Panc1 (cell line): ENCODE measurements around the gene CNPY4. TPM values are rescaled to one million over a fixed set of nuclear protein-coding genes. Genes with fewer than 3 reads are reported as not detected.

Experiments
- ATAC-seq: fragments of 200-7000 bp; cut with Tn5 transposase; 2 replicates; pipeline ENCODE4 v1.9.1; 2020; ENCODE audit warnings: mild to moderate bottlenecking, moderate library complexity
- BruUV-seq: library from RNA; stranded (reverse); fragments of 400-500 nt; replicated peaks from 2 replicates; lab custom pipeline; 2021; lab: Mats Ljungman, UMichigan
- CTCF ChIA-PET: fragments of 300-600 bp; sonication (Branson Sonifier 250); formaldehyde crosslinking; loops from one replicate; lab custom pipeline; 2022; ENCODE audit warnings: antibody characterized with exemption; lab: Charles Lee
- POLR2A ChIA-PET: fragments of 300-600 bp; sonication (Branson Sonifier 250); formaldehyde crosslinking; loops from one replicate; lab custom pipeline; 2022; ENCODE audit warnings: antibody characterized with exemption; lab: Charles Lee
- DNase-seq: peaks from one replicate; pipeline ENCODE4 v3.0.0-alpha.2; 2010; ENCODE audit warnings: low read depth, low spot score
- H3K27ac ChIP-seq: 2 replicates; pipeline ENCODE4 v1.5.1; 2011; ENCODE audit warnings: mild to moderate bottlenecking, low read length, inconsistent platforms
- H3K27me3 ChIP-seq: fragments of 200-500 bp; sonication (Bioruptor generic); 2 replicates; pipeline ENCODE4 v1.6.0; 2014; ENCODE audit warnings: low read length, inconsistent platforms; ENCODE audit not compliant: control insufficient read depth, insufficient read depth
- H3K36me3 ChIP-seq: fragments of 200-500 bp; sonication (Bioruptor generic); 2 replicates; pipeline ENCODE4 v1.5.1; 2014; ENCODE audit warnings: inconsistent platforms, mild to moderate bottlenecking, low read length, moderate library complexity; ENCODE audit not compliant: control insufficient read depth, insufficient read depth
- H3K4me1 ChIP-seq: 2 replicates; pipeline ENCODE4 v1.5.1; 2011; ENCODE audit warnings: inconsistent platforms, mild to moderate bottlenecking, low read length, moderate library complexity; ENCODE audit not compliant: control insufficient read depth, insufficient read depth
- H3K4me3 ChIP-seq, 2 experiments: 2 replicates each; pipeline ENCODE4 v1.5.1; 2011 to 2012; ENCODE audit warnings: low read depth in 2 of 2, low read length in 2 of 2, mild to moderate bottlenecking in 2 of 2, inconsistent platforms in 1 of 2, moderate library complexity in 1 of 2
- H3K9me3 ChIP-seq: fragments of 200-500 bp; sonication (Bioruptor generic); 2 replicates; pipeline ENCODE4 v1.5.1; 2014; ENCODE audit warnings: low read depth, mild to moderate bottlenecking, inconsistent platforms, low read length, moderate library complexity; ENCODE audit not compliant: control insufficient read depth, insufficient read depth
- POLR2AphosphoS5 ChIP-seq: IDR thresholded peaks from 2 replicates; pipeline ENCODE4 v1.6.1; 2012; ENCODE audit warnings: mild to moderate bottlenecking, low read depth, low read length, moderate library complexity
- SIN3A ChIP-seq: IDR thresholded peaks from 2 replicates; pipeline ENCODE4 v1.6.1; 2012; ENCODE audit warnings: low read depth, mild to moderate bottlenecking, low read length, moderate library complexity, borderline replicate concordance; ENCODE audit not compliant: insufficient read depth
- TCF7L2 ChIP-seq: IDR thresholded peaks from 2 replicates; pipeline ENCODE4 v1.6.1; 2011; ENCODE audit warnings: mild to moderate bottlenecking, low read depth, low read length, inconsistent platforms
- in situ Hi-C: cut with HindIII; loops from 2 replicates; pipeline ENCODE4 v1.10.0; 2016; ENCODE audit warnings: low sequenced_read_pairs, low pct_unique_long_range_greater_than_20kb
- intact Hi-C: fragments of 100-400 bp; cut with micrococcal nuclease; formaldehyde crosslinking; loops from one replicate; pipeline ENCODE4 v1.10.0; 2022; ENCODE audit not compliant: unreplicated experiment
- total RNA-seq: library from RNA; stranded (reverse); gene quantifications from one replicate; pipeline ENCODE4 v1.2.1, GENCODE V29; 2021; ENCODE audit not compliant: unreplicated experiment
- TF ChIP-seq, protein P1 (sequence below), 2 experiments: IDR thresholded peaks; 2 replicates each; pipeline ENCODE4 v1.6.1; 2011 to 2012; ENCODE audit warnings: low read depth in 2 of 2, control low read depth in 1 of 2, low read length in 1 of 2, mild to moderate bottlenecking in 1 of 2, moderate library complexity in 1 of 2; ENCODE audit not compliant: insufficient read depth in 1 of 2
- TF ChIP-seq, protein P2 (sequence below): fragments of 450-650 bp; IDR thresholded peaks from 2 replicates; pipeline ENCODE4 v1.5.1; 2017; ENCODE audit warnings: mild to moderate bottlenecking

The CNPY4 gene
- total RNA-seq, 1 experiment from 2014 or later: 12.6 TPM

DNA sequence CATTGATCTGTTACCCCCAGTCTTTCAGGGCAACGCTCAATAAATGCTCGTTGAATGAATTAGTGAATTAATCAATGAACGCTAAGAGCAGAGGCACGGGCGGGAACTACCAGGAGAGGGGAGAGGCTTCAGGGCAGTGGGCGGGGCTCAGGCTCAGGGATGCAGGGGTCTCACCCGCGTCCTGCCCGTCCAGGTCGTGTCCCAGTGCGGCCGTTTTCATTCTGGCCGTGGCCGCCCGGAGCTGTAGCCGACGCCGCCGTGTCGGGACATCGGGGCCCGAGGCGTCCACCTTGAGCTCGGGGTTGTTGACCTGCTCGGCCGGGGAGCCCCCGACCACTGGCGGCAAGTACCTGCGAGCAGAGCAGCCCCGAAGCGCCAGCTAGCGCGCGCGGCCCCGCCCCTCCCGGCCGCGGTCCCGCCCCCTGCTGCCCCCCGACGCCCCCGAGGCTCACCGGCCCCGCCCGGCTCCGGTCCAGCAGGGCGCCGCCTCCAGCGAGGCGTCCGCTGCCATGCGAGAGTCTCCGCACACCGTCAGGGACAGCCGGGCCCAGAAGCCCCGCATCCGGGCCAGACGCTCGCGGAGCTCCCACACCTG lies 51.8 kb downstream of the CNPY4 start:
- H3K4me3 ChIP-seq: peak overlapping the region; percentile 36 to 44
- ChIA-PET CTCF (no interaction called here), POLR2A (no interaction called here)
- TF ChIP-seq TCF7L2 (no peak), SIN3A (no peak), POLR2AphosphoS5 (no peak)
- TF ChIP-seq, protein P1, sequence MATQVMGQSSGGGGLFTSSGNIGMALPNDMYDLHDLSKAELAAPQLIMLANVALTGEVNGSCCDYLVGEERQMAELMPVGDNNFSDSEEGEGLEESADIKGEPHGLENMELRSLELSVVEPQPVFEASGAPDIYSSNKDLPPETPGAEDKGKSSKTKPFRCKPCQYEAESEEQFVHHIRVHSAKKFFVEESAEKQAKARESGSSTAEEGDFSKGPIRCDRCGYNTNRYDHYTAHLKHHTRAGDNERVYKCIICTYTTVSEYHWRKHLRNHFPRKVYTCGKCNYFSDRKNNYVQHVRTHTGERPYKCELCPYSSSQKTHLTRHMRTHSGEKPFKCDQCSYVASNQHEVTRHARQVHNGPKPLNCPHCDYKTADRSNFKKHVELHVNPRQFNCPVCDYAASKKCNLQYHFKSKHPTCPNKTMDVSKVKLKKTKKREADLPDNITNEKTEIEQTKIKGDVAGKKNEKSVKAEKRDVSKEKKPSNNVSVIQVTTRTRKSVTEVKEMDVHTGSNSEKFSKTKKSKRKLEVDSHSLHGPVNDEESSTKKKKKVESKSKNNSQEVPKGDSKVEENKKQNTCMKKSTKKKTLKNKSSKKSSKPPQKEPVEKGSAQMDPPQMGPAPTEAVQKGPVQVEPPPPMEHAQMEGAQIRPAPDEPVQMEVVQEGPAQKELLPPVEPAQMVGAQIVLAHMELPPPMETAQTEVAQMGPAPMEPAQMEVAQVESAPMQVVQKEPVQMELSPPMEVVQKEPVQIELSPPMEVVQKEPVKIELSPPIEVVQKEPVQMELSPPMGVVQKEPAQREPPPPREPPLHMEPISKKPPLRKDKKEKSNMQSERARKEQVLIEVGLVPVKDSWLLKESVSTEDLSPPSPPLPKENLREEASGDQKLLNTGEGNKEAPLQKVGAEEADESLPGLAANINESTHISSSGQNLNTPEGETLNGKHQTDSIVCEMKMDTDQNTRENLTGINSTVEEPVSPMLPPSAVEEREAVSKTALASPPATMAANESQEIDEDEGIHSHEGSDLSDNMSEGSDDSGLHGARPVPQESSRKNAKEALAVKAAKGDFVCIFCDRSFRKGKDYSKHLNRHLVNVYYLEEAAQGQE (IDR thresholded peaks at IDR 0.05; ENCODE audit: insufficient read depth in 1 of 2, low read depth in 2 of 2, low read length in 1 of 2): no peak
- TF ChIP-seq, protein P2, sequence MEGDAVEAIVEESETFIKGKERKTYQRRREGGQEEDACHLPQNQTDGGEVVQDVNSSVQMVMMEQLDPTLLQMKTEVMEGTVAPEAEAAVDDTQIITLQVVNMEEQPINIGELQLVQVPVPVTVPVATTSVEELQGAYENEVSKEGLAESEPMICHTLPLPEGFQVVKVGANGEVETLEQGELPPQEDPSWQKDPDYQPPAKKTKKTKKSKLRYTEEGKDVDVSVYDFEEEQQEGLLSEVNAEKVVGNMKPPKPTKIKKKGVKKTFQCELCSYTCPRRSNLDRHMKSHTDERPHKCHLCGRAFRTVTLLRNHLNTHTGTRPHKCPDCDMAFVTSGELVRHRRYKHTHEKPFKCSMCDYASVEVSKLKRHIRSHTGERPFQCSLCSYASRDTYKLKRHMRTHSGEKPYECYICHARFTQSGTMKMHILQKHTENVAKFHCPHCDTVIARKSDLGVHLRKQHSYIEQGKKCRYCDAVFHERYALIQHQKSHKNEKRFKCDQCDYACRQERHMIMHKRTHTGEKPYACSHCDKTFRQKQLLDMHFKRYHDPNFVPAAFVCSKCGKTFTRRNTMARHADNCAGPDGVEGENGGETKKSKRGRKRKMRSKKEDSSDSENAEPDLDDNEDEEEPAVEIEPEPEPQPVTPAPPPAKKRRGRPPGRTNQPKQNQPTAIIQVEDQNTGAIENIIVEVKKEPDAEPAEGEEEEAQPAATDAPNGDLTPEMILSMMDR: no peak
- no peak overlapping the region for H3K27ac ChIP-seq
- ATAC-seq (peak; percentile 59), DNase-seq (no peak)
- H3K36me3 ChIP-seq: no peaks in the 10 kb centered on the region
- BruUV-seq: no TSS peak
- H3K4me1 ChIP-seq: peaks cover 7% of the 10 kb centered on the region
- no peaks in the 10 kb centered on the region for H3K27me3 ChIP-seq
- no peaks in the 10 kb centered on the region for H3K9me3 ChIP-seq
- intact Hi-C loops: no loop called here
- in situ Hi-C loops: no loop called here

DNA sequence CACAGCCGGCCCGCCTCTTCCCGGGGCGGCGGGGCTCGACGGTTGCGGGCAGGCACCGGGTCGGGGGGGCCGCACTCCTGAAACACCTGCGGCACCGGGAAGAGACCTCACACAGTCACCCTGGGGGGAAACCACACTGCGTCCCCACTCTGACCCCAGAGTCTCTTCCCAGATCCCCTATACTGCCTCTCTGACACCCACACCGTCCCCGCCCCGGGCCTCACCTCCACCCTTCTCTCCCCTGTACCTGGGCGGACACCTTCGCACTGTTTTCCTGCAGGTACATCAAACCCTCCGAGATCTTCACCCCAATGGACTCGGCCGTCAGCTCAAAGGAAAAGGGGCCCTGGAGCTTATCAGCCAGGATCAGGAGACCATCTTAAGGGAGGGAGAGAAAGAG lies 52.4 kb downstream of the CNPY4 start:
- CTCF ChIA-PET: interaction anchor here (0.6 kb wide), 1 partner anchor 37 kb away, joined by 7 read pairs; no protein-coding TSS in a partner anchor
- Histone ChIP-seq H3K36me3 (no peaks in the 10 kb centered on the region; the same call in 1 of the 2 replicates), H3K4me3 (peak overlapping the region; percentile 36 to 44), H3K27ac (no peak overlapping the region), H3K4me1 (peaks cover 7% of the 10 kb centered on the region), H3K9me3 (no peaks in the 10 kb centered on the region), H3K27me3 (no peaks in the 10 kb centered on the region)
- BruUV-seq: no TSS peak
- in situ Hi-C loops: no loop called here
- TF ChIP-seq TCF7L2: no peak
- TF ChIP-seq POLR2AphosphoS5: no peak
- TF ChIP-seq, protein P2: no peak
- TF ChIP-seq, protein P1 (IDR thresholded peaks at IDR 0.05; ENCODE audit: insufficient read depth in 1 of 2, low read depth in 2 of 2, low read length in 1 of 2): no peak
- TF ChIP-seq SIN3A: no peak
- ATAC-seq (peak; percentile 14), DNase-seq (no peak)
- POLR2A ChIA-PET: no interaction called here
- intact Hi-C loops: no loop called here
